ENCODE results near the gene NEK6. TPM values are rescaled to one million over a fixed set of nuclear protein-coding genes. Genes with fewer than 3 reads are reported as not detected.

Gene NEK6
- total and polyA plus RNA-seq, 10 of the 15 experiments (the other 5 are each of a cell fraction or from before 2014, with no cell fraction given): 31.3 to 161 (median 89.2) TPM

DNA sequence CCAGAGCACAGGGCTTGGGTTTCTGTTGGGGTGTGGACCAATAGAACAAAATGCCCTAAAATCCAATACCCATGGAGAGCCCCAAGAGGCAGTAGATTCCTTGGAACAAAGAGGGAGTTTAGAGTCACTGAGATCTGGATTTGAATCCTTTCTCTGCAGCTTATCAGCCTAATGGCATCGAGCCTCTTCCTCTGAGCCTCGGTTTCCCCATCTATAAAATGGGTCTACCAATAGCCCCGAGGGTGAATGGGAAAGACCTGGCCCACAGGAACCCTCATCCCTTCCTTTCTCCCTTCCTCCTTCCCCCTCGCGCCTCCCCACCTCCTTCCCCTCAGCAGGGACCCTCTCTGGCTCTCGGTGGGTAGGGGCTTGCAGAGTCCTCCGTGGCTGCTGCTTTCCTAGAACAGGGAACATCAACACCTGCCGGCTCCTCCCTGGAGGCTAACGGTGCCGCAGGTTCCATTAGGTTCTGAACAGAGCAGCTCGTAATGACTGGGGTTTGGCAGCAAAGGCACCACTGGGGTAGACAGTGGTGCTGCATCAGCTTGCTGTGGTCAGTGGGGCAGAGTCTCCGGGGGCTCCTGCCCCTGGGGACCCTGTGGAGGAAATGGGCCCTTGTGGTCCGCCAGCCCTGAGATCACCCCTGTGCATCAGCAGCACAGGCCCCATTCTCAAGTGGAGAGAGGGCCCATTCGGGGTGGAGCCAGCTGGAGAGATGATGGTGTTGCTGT is 40.3 kb downstream of the NEK6 start:
- Histone ChIP-seq H3K4me1 (ENCODE audit: control insufficient read depth, insufficient read depth, low read length) (peaks cover 47% of the 10 kb centered on the region), H3K36me3 (ENCODE audit: control insufficient read depth in 2 of 2, insufficient read depth in 2 of 2, low read length in 1 of 2) (peaks cover 31 to 32% of the 10 kb centered on the region in 2 experiments), H3K9me3 (replicated peaks; ENCODE audit: control insufficient read depth, insufficient read depth, low read length) (no peaks in the 10 kb centered on the region), H3K27ac (ENCODE audit: control insufficient read depth, insufficient read depth) (no peak overlapping the region), H2AFZ (ENCODE audit: control insufficient read depth, low read depth, low read length) (no peak overlapping the region), H3K79me2 (ENCODE audit: control insufficient read depth, insufficient read depth, low read length) (peaks cover 86% of the 10 kb centered on the region), H4K20me1 (ENCODE audit: control insufficient read depth, insufficient read depth) (peaks cover 47% of the 10 kb centered on the region), H3K4me3 (no peak overlapping the region), H3K4me2 (ENCODE audit: control insufficient read depth, insufficient read depth) (peak overlapping the region; percentile 35; the same call in 1 of the 2 replicates), H3K27me3 (replicated peaks in 1 of 2; ENCODE audit: control insufficient read depth in 2 of 2, insufficient read depth in 2 of 2, low read length in 1 of 2) (no peaks in the 10 kb centered on the region), H3K9ac (ENCODE audit: control insufficient read depth, insufficient read depth, low read length) (no peak overlapping the region)
- ATAC-seq (peak; percentile 18), FAIRE-seq (no peak), DNase-seq (ENCODE audit: low read depth, low spot score) (no peak)
- intact Hi-C loops (cut with micrococcal nuclease; ENCODE audit: unreplicated experiment) (no loop called here), in situ Hi-C loops (cut with MboI) (loop anchor here (25.0 kb wide), 1 partner anchor 161 kb away; no protein-coding TSS in a partner anchor)
- 30% methylated on average over 14 of the region's 14 CpGs for WGBS (ENCODE audit: insufficient coverage, insufficient replicate concordance, low lambda C conversion rate, missing lambda C conversion rate)
- ChIA-PET SMC1A (ENCODE audit: uncharacterized antibody, unreplicated experiment) (interaction anchor here (0.6 kb wide), 1 partner anchor 161 kb away, joined by 3 read pairs; no protein-coding TSS in a partner anchor), CTCF (interaction anchor here (0.9 to 4.2 kb wide), 3 partner anchors 86 to 171 kb away, joined by 3 to 20 read pairs (median 3); no protein-coding TSS in a partner anchor), POLR2A (interaction anchor here (2.0 kb wide), 1 partner anchor 34 kb away, joined by 4 read pairs; no protein-coding TSS in a partner anchor), RAD21 (ENCODE audit: unreplicated experiment) (no interaction called here)
- no peak for TF ChIP-seq SUPT20H (IDR thresholded peaks at IDR 0.05; ENCODE audit: borderline replicate concordance, control insufficient read depth, low read depth, low read length)
- TF ChIP-seq POLR2AphosphoS2 (IDR thresholded peaks at IDR 0.05; ENCODE audit: low read depth, low read length): peak; percentile 38; the same call in 1 of the 2 replicates
- TF ChIP-seq MEF2B (IDR thresholded peaks at IDR 0.05; ENCODE audit: partially characterized antibody, poor library complexity, severe bottlenecking): peak; percentile 60
- BruUV-seq (replicated peaks): no TSS peak

DNA sequence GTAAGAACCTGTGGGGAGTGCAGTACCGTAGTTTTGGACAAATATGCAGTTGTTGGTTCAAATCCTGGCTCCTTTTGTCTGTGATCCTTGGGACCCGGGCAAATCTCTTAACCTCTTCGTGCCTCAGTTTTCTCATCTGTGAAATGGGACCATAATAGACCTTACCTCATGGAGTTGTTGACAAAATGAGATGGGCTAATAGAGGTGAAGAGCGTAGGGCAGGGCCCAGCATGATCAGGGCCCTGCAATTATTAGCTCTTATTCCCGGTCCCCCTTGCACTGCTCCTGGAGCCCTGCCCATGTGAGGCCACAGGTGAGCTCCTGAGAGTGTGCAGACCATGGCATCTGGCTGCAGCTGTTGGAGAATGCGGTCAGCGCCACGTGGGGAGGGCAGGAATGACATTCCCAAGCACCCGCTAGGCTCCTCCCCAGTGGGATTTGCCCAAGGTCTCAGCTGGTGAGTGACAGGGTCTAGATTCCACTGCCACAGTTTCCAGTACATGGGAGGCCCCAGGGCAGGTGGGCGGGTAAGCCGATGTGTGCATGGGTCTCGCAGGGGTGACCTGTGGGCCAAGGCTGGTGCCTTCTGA is 41.0 kb downstream of the NEK6 start:
- DNase-seq (ENCODE audit: low read depth, low spot score) (no peak), FAIRE-seq (no peak), ATAC-seq (no peak)
- Histone ChIP-seq H3K79me2 (ENCODE audit: control insufficient read depth, insufficient read depth, low read length) (peaks cover 82% of the 10 kb centered on the region), H3K27me3 (replicated peaks in 1 of 2; ENCODE audit: control insufficient read depth in 2 of 2, insufficient read depth in 2 of 2, low read length in 1 of 2) (no peaks in the 10 kb centered on the region), H3K4me2 (ENCODE audit: control insufficient read depth, insufficient read depth) (peak overlapping the region; percentile 26; the same call in 1 of the 2 replicates), H3K27ac (ENCODE audit: control insufficient read depth, insufficient read depth) (no peak overlapping the region), H3K4me1 (ENCODE audit: control insufficient read depth, insufficient read depth, low read length) (peaks cover 40% of the 10 kb centered on the region), H4K20me1 (ENCODE audit: control insufficient read depth, insufficient read depth) (peaks cover 50% of the 10 kb centered on the region), H3K9me3 (replicated peaks; ENCODE audit: control insufficient read depth, insufficient read depth, low read length) (no peaks in the 10 kb centered on the region), H3K4me3 (no peak overlapping the region), H2AFZ (ENCODE audit: control insufficient read depth, low read depth, low read length) (no peak overlapping the region), H3K36me3 (ENCODE audit: control insufficient read depth in 2 of 2, insufficient read depth in 2 of 2, low read length in 1 of 2) (peaks cover 36 to 37% of the 10 kb centered on the region in 2 experiments), H3K9ac (ENCODE audit: control insufficient read depth, insufficient read depth, low read length) (no peak overlapping the region)
- ChIA-PET POLR2A (no interaction called here), CTCF (interaction anchor here (4.2 kb wide), 1 partner anchor 172 kb away, joined by 20 read pairs; no protein-coding TSS in a partner anchor), SMC1A (ENCODE audit: uncharacterized antibody, unreplicated experiment) (interaction anchor here (0.6 kb wide), 1 partner anchor 162 kb away, joined by 3 read pairs; no protein-coding TSS in a partner anchor), RAD21 (ENCODE audit: unreplicated experiment) (no interaction called here)
- 82% methylated on average over 12 of the region's 12 CpGs for WGBS (ENCODE audit: insufficient coverage, insufficient replicate concordance, low lambda C conversion rate, missing lambda C conversion rate)
- intact Hi-C loops (cut with micrococcal nuclease; ENCODE audit: unreplicated experiment) (no loop called here), in situ Hi-C loops (cut with MboI) (loop anchor here (25.0 kb wide), 1 partner anchor 161 kb away; no protein-coding TSS in a partner anchor)
- TF ChIP-seq ZNF217 (IDR thresholded peaks at IDR 0.05): 0 out of 2 replicates have a peak, but pooled peaks have one; percentile 18
- TF ChIP-seq HDGF (IDR thresholded peaks at IDR 0.05): no peak
- TF ChIP-seq RELA (IDR thresholded peaks at IDR 0.05; ENCODE audit: borderline replicate concordance, partially characterized antibody): no peak
- no peak for TF ChIP-seq ZNF622 (IDR thresholded peaks at IDR 0.05)
- BruUV-seq (replicated peaks): no TSS peak

Data from GM12878 (cell line).